ENCODE data around the gene EPS8L3.

- TF ChIP-seq CTCF (IDR thresholded peaks at IDR 0.05) (no peak), POLR2A (IDR thresholded peaks at IDR 0.05) (no peak), POLR2AphosphoS5 (IDR thresholded peaks at IDR 0.05) (no peak)
Measured at GRCh38 chr1:109773900-109774485, 10.3 kb upstream of the EPS8L3 start.

Data from sigmoid colon (tissue), 4 donors.